Heart left ventricle (tissue), 16 donors: ENCODE results near the gene SSBP2. TPM values are rescaled to one million over a fixed set of nuclear protein-coding genes. Genes with fewer than 3 reads are reported as not detected.
"Not testable (repeated sequence)": the region's sequence is repeated elsewhere in the genome, so short reads cannot be mapped to it uniquely, and the experiment has no call there.

ENCODE experiments used
- ATAC-seq, 4 donors: fragments of 200-7000 bp; cut with Tn5 transposase; one replicate each; pipeline ENCODE4 v1.9.1; 2020 to 2022; ENCODE audit warnings: moderate library complexity in 4 of 4, mild to moderate bottlenecking in 3 of 4, moderate number of reproducible peaks in 1 of 4
- DNase-seq, 5 donors: peaks; one replicate each; pipeline ENCODE4 v3.0.0-alpha.2; 2020
- H3K27ac ChIP-seq, 12 donors: fragments of 200-600 bp; sonication (generic) in 4 of 12; one replicate each; pipeline versions ENCODE4 v1.5.0 to v1.8.0; 2016 to 2022; ENCODE audit warnings: mild to moderate bottlenecking in 2 of 12
- H3K27me3 ChIP-seq, 9 donors: fragments of 200-600 bp; sonication (generic) in 2 of 9; one replicate each; pipeline versions ENCODE4 v1.5.1 to v1.8.0; 2016 to 2022; ENCODE audit warnings: mild to moderate bottlenecking in 3 of 9
- H3K36me3 ChIP-seq, 9 donors: fragments of 200-600 bp; sonication (generic) in 2 of 9; one replicate each; pipeline versions ENCODE4 v1.5.0 to v1.8.0; 2018 to 2022; ENCODE audit warnings: mild to moderate bottlenecking in 2 of 9
- H3K4me1 ChIP-seq, 12 donors: fragments of 200-600 bp; sonication (generic) in 4 of 12; one replicate each; pipeline versions ENCODE4 v1.5.0 to v1.8.0; 2016 to 2022; ENCODE audit warnings: mild to moderate bottlenecking in 3 of 12
- H3K4me3 ChIP-seq, 12 donors: fragments of 200-600 bp; sonication (generic) in 4 of 12; one replicate each; pipeline versions ENCODE4 v1.5.0 to v1.8.0; 2017 to 2022; ENCODE audit warnings: mild to moderate bottlenecking in 9 of 12, moderate library complexity in 4 of 12
- H3K9me3 ChIP-seq, 12 donors: fragments of 200-600 bp; sonication (generic) in 4 of 12; one replicate each; pipeline versions ENCODE4 v1.5.0 to v1.8.0; 2016 to 2022; ENCODE audit warnings: mild to moderate bottlenecking in 1 of 12
- CTCF ChIP-seq, 12 donors: fragments of 200-600 bp; sonication (generic) in 4 of 12; IDR thresholded peaks; one replicate each; pipeline versions ENCODE4 v1.5.0 to v1.8.0; 2018 to 2022; ENCODE audit warnings: antibody characterized with exemption in 12 of 12, mild to moderate bottlenecking in 5 of 12
- POLR2A ChIP-seq, 2 donors: fragments of 450-650 bp; IDR thresholded peaks; one replicate each; pipeline ENCODE4 v1.6.1; 2017; ENCODE audit warnings: antibody characterized with exemption in 2 of 2, mild to moderate bottlenecking in 2 of 2, moderate library complexity in 2 of 2
- WGBS, 4 donors: extraction: QIAGEN DNeasy Blood & Tissue Kit in 2 of 4; methylation state at CpG; one replicate each; pipeline versions ENCODE4 v1.1.5 to v1.1.7; 2013 to 2018; 5-methylcytosine and 5-hydroxymethylcytosine counted together
- intact Hi-C, 10 donors: fragments of 100-400 bp; cut with DNase I; formaldehyde crosslinking; loops; one replicate each; pipeline versions ENCODE4 v1.11.1 to v1.14.2; 2022
- polyA plus RNA-seq, 2 donors: library from polyadenylated mRNA; stranded (reverse); fragments of 200-250 nt; gene quantifications; one replicate each; pipeline ENCODE4 v1.2.3, GENCODE V29; 2013
- total RNA-seq, 9 donors: library from RNA; depleted of rRNA in 2 of 9; stranded (reverse); fragments of >200 nt in 2 of 9; fragmentation: NEBNext Ultra II Directional in 3 of 9; extraction: Animal tissue kit (Norgen Biotek cat#: 25700) in 3 of 9; gene quantifications; one replicate each; pipeline versions ENCODE4 v1.1.0 to v1.2.4, GENCODE V29; 2016 to 2023
- donor health status: ischemic (EF 13 %, LVEDD 7.1; RV severe dilation, severe dysfunction).
- donor health status: healthy with polysubstance abuse.
- donor health status: DM: no; HTN: yes; CAD: no.
- donor health status: DM: no; HTN: no; CAD: no.
- donor health status: ischemic (EF 25% LVEDD 6.9; RV normal size, moderate dysfunction).
- donor health status: ischemic (EF 25% LVEDD 5.7; RV mildly dilated, moderate dysfunction).
- donor health status: healthy.
- donor health status: DM: yes; HTN: yes; CAD: no.
- donor health status: ischemic (EF 35%, LVEDD 5.7; RV mildly dilated, moderate dysfunction).
- donor health status: nonischemic (EF 11% LVEDD 7.7; RV severe dilation, severe dysfunction).
- donor health status: DM: yes; HTN: yes; CAD: no.
- donor health status: PGD.
- donor health status: ischemic (EF 29% LVEDD 5.4; RV normal size, mild dysfunction).
- donor health status: nonischemic (EF 23%, LVEDD 6.1; RV moderate dilation, normal function).

The SSBP2 gene
- total and polyA plus RNA-seq, 11 donors = 25.6 to 98.1 (median 50.7) TPM

- intact Hi-C loops = no loop called here
- no peak overlapping the region for H3K27ac ChIP-seq
- TF ChIP-seq POLR2A (IDR thresholded peaks at IDR 0.05) (no peak), CTCF (IDR thresholded peaks at IDR 0.05) (no peak)
- DNase-seq (no peak), ATAC-seq (no peak)
- H3K36me3 ChIP-seq = peaks cover 0 to 10% (median 4%) of the 10 kb centered on the region in 9 donors
- WGBS, 4 donors = 97 to 98% (median 98%) methylated on average over 2 of the region's 2 CpGs
- H3K27me3 ChIP-seq = no peaks in the 10 kb centered on the region
- peaks cover 0 to 9% (median 0%) of the 10 kb centered on the region in 12 donors for H3K9me3 ChIP-seq
- H3K4me1 ChIP-seq = peaks cover 0 to 3% (median 0%) of the 10 kb centered on the region in 12 donors
- H3K4me3 ChIP-seq = no peak overlapping the region
Measured at GRCh38 chr5:81605299-81605698, 145.6 kb downstream of the SSBP2 start.

GRCh38 chr5:81604193-81604592, 146.7 kb downstream of the SSBP2 start:
- Histone ChIP-seq H3K36me3 (peaks cover 0 to 18% (median under 1%) of the 10 kb centered on the region in 9 donors), H3K4me1 (peaks cover 0 to 3% (median 0%) of the 10 kb centered on the region in 12 donors), H3K27me3 (no peaks in the 10 kb centered on the region), H3K9me3 (no peaks in the 10 kb centered on the region), H3K4me3 (no peak overlapping the region), H3K27ac (no peak overlapping the region)
- intact Hi-C loops = no loop called here
- ATAC-seq = no peak
- no peak for DNase-seq
- TF ChIP-seq CTCF (IDR thresholded peaks at IDR 0.05) = no peak

GRCh38 chr5:81601919-81602318, 149.0 kb downstream of the SSBP2 start:
- H3K36me3 ChIP-seq = peaks cover 0 to 18% (median 4%) of the 10 kb centered on the region in 9 donors
- TF ChIP-seq POLR2A (IDR thresholded peaks at IDR 0.05) (no peak), CTCF (IDR thresholded peaks at IDR 0.05) (no peak)
- DNase-seq (no peak), ATAC-seq (peak in 1 of 4 donors; percentile 32)
- intact Hi-C loops = no loop called here
- WGBS, 4 donors = 93 to 98% (median 95%) methylated on average over 1 of the region's 1 CpG
- H3K9me3 ChIP-seq = peaks cover 0 to 15% (median 5%) of the 10 kb centered on the region in 12 donors
- H3K4me1 ChIP-seq = peaks cover 0 to 3% (median 0%) of the 10 kb centered on the region in 12 donors
- no peaks in the 10 kb centered on the region for H3K27me3 ChIP-seq
- no peak overlapping the region for H3K27ac ChIP-seq
- no peak overlapping the region for H3K4me3 ChIP-seq

GRCh38 chr5:81592085-81592484, 158.8 kb downstream of the SSBP2 start:
- H3K27ac ChIP-seq, H3K27me3 ChIP-seq, H3K36me3 ChIP-seq, DNase-seq, H3K4me1 ChIP-seq, H3K4me3 ChIP-seq, intact Hi-C loops, ATAC-seq: not testable (repeated sequence)
- H3K9me3 ChIP-seq = peaks cover 0 to 31% (median 3%) of the 10 kb centered on the region in 12 donors
- WGBS, 4 donors = 98 to 99% (median 99%) methylated on average over 7 to 10 of the region's 10 CpGs
